HUDEP-2 (cell line): ENCODE results near the gene BRI3.

ENCODE experiments used
- DNase-seq, 76 experiments: peaks; one replicate each; lab custom pipeline; 2025; ENCODE audit not compliant: unreplicated experiment in 76 of 76; lab: John Stamatoyannopoulos, UW

The BRI3 gene

DNA sequence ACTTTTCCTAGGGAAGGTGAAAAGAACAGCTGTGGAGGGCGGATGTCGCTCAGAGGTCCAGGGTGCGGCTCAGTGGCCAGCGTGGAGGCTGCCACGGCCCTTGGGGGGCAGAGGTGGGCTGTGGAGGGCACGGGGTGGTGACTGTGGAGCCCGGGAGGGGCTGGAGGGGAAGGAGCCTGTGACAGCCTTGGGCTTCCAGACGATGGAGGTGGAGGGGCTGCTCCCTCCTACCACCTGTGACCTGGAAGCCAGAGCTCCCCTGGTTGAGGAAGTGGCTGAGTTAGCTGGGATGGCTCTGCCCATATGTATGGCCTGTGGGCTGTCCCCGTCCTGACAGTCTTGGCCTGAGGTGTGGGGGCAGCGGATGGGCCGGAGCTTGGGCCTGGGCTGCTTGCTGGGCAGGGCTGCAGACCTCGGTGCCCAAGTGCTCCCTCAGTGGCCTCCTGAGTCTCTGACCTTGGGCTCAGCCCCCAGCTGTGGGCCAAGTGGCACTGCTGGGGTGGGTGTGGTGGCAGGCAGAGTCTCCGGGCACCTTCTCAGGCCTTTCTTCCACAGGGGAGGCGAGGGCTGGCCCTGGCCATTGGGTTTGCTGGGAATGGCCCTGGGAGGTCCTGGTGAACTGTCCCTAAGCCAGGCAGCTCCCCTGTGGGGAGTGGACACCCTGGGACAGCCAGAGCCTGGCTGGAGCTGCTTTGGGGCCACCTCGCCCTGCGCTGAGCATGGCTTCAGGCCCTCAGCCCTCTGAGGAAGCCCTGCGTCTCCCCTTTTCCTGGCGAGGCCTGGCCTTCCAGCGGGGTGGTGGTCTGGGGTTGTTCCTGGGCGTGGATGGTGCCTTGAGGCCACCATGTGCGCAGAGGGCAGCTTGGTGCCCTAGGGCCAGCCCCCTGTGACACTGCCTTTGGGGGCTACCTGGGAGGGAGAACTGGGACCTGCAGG, 3.9 kb downstream of the BRI3 start:
- no peak for DNase-seq

DNA sequence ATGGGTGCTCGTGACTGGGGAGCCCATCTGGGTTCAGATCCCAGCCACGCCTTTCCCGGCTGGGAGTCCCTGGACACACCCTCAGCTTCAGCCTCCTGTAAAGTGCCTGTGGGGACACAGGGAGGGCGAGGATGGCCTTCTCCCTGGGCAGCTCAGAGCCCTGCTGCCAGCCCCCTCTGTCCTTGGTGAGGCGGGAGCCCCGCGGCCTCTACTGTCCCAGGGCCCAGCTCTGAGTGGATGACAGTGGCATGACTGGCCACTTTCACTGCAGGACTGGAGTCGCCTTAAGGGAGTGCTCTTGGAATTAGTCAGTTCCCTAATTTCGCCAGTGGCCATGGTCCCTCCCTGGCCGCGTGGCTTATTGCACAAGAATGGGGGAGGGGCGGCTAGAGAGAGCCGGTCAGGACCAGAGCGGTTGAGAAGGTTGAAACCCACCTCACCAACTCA, 4.6 kb downstream of the BRI3 start:
- DNase-seq = no peak

DNA sequence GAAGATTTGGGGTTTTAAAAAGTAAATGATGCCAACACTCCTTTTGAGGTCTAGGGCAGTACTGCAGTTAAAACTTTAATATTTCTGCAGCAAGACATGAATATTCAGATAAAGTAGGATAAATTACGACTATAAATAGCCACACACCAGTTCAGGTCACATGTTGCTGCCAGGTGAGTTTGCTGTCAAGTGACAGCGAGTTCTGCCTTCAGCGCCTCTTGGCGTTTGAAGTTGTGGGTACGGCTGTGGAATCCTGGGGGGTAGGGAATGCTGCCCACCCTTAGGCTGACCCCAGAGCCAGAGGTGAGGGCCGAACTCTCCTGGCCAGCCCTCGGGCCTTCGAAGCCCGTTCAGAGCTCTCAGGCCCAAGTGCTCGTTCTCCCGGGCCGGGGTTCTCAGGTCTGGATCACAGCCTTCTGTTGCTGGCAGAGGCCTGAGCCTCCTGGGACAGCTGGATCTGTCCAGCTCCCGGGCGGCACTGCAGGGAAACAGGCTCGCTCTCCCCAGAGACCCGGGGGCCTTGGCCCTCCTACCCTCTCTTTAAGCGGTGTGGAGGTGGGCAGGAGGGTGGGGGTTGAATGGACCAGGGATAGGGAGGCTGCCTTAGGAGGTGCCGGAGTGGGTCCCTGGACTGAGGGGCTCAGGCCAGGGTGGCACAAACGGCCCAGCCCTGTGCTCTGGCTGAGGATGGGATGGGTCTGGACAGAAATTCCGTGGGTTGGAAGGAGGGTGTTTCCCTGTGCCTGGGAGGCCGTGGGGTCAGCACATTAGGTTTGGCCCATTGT, 5.4 kb downstream of the BRI3 start:
- no peak for DNase-seq

DNA sequence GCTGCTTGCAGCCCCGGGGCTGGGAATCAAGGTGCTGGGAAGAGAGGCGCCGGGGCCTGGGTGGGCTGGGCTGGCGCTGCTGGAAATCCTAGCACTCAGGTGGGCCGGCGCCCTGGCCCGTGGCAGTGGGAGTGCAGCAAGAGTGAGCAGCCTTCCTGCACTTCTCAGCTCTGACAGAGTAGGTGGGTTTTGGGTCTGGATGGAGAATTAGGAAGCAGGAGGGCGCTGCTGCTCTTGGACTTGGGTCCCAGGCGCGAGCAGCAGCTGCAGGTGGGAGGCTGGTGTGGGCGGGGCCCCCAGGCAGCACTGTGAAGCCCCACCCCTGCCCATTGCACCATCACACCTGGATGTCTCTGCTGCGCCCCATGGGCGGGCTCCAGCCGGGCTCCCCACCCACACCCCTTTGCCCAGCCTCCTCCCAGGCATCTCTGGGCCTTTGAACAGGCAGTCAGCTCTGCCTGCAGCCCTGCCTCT, 6.0 kb downstream of the BRI3 start:
- DNase-seq = no peak

DNA sequence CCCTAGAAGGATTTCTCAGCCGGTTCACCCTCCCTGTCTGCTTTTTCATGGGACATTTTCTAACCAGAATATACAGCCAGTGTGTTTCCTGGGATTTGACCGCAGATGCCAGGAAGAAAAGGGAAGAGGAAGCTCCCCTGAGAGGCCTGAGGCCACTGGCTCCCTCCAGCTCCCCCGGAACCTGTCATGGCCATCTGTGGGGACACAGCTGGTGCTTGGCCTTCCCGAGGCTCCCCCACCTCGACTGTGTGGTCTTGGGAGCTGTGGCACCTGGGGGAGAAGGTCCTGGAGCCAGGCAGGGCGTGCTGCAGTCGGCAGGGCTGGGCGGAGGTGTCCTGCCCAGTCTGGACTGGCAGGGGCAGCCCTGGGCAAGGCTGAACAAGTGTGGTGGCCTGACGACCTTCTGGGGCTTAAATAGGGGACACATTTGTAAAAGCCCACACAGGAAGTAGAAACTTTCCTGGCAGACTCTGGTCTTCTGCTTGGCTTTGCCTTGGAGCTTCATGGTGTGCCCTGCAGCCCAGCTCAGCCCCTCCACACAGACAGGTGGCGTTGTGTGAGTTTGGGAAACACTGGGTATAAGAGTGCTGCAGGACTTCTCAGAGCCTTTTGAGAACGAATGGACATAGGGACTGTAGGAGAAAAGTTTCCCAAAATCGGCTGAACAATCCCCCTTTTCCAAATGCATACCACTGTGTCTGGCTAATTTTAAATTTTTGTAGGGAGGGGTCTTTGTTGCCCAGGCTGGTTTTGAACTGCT, 6.8 kb downstream of the BRI3 start:
- DNase-seq = no peak

DNA sequence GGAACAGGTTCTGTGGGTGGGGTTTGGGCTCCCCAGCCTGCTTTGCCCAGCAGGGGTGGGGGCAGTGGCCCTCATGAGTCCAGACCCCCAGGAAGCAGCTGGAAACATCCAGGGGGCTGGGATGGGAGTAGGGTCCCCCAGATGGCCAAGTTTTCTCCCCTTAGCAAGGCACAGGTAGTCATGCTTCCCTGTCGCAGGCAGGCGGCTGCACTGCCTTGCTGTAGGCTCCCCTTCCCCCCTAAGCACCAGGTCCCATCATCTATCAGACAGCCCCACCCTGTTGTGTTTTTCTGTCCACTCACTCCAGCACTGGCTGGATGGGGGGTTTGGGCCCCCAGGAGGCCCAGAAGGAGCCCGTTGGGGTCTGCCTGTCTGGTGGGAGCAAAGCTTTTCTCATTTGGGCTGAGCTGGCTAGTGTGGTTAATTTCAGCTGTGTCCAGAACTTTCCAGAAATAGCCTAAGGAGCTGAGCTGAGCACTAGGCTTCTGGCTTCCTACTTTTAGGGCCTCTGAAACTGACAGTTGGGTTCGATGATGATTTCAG, 7.9 kb downstream of the BRI3 start:
- no peak for DNase-seq

DNA sequence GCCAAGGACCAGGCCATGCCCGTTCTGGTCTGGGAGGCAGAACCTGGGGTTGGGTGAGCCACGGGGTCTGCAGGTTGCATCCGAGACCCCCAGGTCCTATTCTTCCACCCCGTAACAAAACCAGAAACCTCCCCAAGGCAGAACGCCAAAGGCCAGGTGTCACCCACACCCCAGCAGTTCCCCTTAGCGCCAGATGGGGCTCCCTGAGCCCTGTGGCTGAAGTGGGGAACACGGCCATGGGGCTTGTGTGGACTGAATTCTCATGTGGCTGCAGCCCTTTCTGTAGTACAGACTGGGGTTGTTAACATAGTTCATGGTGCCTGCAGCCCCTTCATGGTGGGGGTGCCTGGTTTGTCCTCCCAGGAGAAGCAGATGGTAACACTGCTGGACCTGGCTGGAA, 10.2 kb downstream of the BRI3 start:
- DNase-seq = no peak

DNA sequence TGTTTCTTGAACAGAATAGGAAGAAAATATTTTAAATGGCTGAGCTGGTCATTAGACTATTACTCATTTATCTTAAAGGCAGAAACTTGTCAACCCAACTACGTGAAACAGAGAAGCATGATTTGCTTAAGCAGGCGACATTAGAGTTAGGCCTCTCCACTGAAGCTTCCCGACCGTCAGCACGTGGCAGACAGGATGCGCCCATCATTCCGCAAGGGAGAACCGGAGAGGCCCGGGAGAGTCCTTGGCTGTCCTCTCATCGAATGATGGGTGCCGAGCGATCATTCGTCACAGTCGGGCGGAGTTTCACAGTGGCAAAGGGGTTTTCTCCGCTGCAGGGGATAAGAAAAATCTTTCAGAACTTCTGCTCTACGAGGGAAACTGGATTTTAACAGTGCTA, 11.8 kb downstream of the BRI3 start:
- DNase-seq = no peak

DNA sequence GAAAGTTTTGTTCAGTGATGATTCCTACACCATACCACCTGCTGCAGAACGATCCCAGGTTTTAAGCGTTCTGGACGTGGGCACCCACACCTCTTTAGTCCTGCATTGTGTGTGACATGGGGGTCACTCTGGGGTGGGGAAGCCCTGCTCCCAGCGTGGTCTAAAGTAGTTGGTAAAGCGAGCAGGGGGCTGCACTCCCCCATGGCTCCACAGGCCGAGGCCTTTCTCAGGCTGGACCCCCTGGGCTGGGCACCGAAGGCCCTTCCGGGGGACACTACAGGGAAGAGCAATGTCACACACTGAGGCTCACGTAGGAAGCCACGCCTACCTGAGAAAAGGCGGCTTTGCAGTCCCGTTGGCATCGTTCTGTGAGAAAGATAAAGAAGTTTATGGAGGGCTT, 12.3 kb downstream of the BRI3 start:
- no peak for DNase-seq

DNA sequence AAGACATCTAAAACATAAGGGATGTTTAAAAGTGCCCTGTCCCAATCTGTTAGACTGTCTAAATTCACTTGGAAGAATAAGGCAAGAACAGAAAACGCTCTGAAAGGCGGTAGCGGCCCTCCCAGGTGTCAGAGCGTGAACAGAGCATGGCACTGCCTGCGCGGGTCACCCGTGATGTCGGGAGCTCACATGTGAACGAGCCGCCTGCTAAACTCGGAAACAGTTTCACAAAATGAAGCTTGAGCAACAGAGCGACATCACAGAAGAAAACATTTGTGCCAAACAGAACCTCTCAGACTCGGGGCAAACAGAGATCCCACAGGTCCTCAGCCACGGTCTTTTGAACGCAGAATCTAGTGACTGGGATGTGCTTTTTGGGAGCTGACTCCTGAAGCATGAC, 12.8 kb downstream of the BRI3 start:
- no peak for DNase-seq

DNA sequence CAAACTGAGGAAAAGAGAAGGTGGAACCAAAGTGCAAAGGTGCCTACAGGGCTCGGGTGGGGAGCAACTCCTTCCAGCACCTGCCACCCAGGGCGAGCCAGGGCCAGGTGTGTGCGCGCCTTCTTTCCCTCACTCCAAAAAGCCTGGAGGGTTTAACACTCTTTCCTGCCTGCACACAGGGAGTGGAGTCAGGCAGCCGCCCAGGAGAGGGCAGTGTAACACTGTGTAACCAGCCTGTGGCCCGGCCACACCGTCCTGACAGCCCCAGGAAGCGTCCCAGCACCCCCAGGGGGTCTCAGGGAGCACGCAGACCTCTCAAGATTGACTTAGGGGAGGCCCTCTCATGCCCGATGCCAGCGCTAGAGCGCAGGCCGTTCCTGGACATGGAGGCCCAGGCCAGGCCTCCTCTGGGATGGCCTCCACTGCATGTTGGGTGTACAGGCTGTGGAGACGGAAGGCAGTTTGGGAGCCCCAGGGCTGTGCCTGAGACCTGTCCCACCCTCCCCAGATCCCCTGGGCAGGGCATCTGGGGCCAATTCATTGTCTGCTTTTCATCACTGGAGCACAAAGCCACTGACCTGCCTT, 13.4 kb downstream of the BRI3 start:
- peak in 45 of 76 experiments; percentile 5 to 63 (median 26) for DNase-seq

DNA sequence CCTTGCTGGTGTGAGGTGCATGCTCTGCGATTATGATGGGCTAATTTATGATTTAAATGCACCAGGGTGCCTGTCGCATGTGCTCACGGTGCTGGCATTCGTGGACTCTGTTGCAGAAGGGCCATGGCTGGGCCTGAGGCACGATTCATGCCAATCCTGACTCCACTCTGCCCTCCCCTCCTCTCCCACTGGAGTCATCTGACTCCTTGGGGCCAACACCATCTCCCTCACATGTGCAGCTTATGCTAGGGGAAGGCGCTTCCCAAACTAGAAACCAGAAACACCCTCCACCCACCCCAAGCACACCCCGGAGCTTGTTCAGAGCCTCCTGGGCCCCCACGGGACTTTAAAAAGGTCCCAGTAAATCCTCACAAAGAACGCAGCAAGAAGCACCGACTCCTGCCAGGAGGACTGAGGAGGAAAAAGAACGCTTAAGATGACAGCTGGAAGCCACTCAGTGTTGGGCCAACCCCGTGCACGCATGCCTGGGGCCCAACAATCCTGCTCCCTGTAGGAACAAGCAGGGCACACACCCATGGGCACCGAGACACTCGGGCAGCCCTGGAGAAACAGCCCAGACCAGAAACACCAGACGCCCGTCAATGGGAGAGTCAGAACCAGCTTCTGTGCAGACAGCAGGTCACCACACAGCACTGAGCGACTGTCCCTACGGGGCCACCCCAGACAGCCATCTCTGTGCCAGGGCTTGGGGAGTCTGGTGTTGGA, 14.1 kb downstream of the BRI3 start:
- no peak for DNase-seq

DNA sequence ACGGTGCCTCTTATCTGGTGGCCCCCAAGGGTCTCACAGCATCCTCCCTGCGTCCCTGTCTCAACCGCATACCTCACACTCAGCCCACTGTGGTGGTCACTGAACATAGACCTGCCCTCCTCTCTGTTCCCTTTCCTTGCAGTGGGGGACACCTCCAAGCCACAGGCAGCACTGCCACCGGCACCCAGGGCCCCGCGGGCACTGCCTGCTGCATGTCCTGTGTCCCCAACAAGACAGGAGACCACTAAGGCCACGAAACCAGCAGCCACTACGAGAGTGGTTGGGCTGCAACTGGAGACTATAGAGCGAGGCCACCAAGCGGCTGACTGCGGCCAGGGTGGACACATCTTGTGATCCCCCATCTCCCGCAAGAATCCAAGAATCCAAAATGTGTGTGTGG, 15.3 kb downstream of the BRI3 start:
- DNase-seq = no peak

DNA sequence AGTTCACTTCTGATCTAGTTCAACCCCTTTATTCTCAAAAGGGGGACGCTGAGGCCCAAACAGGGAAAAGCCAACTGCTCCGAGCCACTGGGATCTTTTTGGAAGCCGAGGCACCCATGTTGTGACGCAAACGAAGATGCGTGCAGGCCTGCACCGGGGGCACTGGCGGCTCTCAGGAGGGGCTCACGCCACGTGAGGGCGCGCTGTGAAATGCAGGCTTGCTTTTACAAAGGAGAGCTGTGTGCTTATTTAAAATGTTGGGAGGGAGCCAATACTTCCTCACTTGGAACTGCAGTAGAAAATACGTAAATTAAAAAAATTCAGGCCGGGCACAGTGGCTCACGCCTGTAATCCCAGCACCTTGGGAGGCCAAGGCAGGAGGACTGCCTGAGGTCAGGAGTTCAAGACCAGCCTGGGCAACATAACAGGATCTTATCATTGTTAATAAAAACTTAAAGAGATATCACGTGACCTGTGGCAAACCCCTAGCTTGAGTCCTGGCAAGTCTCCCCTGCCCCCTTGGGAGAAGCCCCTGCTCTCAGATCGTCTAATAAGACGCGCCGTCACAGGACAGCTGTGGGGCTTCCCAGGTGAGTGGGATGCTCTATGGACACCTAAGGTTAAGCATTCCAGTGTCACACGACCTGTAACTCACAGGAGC, 16.3 kb downstream of the BRI3 start:
- no peak for DNase-seq

DNA sequence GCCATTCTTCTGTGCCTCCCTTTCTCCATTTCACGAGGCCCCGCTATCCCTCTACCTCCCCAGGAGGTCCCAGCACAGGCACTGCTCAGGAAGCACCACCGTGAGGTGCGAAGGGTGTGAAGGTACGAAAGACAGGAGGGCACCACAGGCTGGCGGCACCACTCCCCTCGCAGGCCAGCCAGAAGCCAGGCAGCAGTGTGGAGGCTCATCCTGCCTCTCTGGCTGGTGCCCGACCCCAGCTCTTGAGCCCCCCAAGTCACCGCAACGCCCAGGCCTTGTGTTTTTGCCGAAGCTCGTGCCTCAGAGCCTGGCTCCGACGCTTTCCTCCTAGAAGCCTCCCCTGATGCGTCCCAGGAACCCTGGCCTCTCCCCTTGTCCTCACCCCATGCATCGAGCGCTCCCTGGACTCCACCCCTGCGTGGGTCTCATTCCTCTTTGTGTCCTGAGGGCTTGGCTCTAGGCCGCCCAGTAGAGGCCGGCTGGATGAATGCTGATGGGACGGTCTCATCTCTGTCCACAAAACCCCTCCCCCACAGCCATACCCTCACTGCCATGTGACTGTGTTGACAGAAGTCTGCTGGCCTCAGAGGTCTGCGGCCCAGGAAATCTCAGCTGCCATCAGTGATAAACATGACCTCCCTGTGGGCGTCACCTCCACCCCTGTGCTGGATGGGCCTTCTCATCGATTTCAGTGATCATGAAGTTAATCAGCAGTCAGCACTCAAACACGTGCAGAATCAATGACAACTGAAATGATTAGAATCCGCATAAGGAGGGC, 19.3 kb downstream of the BRI3 start:
- DNase-seq = peak in 14 of 76 experiments; percentile 4 to 46 (median 21)

DNA sequence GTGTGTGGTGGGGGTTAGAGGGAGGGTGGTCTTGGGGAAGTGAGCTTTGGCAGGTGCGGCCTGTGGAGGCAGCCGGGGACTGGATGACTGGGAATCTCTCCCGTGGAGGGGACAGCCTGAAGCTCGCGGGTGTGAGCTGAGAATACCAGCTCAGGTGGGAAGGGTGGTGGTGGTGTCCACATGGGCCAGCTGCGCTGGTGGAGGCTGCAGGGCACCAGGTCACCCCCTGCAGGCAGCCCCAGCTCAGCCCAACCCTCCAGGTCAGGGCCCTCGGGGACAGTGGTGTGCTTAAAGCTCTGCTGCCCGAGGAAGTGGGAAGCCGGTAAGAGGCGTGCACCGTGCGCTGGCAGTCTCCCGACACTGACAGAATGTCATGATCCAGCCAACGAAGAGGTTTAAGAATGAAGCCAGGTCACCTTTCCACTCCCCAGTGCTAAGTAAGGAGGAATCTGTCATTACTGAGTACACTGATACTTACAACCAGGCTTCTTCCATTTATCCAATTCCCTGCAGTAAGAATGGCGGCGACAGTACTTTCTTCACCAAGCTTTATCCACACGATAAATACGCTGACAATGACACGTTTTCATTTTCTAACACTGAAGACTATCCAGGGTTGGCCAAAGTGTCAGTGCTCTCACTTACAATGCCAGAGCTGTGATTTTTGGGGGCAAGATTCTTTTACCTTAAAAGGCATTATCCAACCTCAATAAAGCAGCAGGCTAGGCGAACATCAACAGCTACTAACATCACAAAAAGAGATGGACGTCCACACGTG, 20.4 kb downstream of the BRI3 start:
- no peak for DNase-seq

DNA sequence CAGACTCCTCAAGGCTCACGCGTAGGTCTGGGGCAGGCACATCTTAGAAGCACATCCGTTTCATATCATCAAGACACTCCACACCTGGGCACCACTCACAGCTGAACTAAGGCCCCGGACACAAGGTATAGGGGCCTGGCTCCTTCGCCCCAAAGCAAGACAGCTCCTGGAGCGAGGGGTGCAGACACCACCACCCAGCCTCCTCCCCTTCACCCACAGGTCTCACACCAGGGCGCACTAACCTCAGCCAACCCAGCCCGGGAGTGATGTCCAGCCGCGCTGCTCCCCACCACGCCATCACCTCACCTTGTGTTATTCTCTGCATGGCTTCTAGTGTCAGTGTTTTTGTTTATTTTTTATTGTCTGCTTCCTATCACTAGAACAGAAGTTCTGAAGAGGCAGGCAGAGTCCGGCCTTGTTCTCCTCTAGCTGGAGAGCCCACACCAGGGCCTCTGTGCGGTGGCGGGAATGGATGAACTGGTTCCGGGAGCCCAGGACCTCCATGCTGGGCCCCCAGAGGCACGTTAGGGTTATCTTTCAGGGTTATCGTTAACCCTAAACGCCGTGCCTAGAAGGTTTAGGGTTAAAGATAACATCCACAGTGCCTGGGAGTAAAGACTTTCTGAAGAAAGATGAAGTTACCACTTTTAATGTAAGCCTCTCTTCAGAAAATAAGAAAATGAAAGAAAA, 21.8 kb downstream of the BRI3 start:
- DNase-seq = no peak
